HG02973 (cell line): ENCODE data around the gene ACOT13.
"Not testable (repeated sequence)": the region's sequence is repeated elsewhere in the genome, so short reads cannot be mapped to it uniquely, and the experiment has no call there.

Experiments used
- ATAC-seq: cut with Tn5 transposase; IDR thresholded peaks from one replicate; pipeline ENCODE4 v1.9.1; 2021; ENCODE audit warnings: moderate library complexity; ENCODE audit not compliant: unreplicated experiment

Gene ACOT13

DNA sequence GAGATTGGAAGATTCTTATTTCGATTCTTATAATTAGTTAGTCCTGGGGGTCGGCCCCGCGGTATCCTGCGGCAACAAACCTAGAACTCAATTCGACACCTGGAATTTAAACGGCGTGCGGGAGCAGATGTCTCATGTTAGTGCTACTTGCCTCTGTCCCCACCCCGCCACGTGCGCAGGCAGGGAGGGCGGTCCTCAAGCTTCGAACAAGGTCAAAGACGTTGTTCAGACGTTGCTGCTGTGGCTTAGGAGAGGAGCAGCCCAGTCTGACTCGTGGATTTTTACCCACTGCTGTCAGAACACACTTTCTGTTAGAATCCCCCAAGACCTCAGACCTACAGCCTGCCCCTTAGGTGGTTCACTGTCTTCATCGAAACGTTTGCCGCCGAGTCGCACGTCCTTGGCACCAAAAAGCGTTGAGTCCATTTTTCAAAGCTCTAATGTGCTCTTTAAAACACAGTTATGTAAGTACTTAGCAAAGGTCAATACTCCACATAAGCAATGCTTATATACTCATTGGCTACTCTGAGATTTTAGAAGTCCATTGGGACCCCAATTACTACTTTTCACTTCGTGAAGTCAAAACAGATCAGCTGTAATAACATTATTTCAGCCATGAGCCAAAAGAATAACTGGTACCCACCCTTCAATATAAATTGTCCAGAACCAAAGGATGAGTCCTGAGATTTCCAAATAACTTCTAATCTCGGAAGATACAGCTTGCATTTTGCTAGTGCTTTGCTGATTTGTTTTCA lies 54.8 kb downstream of the ACOT13 start:
- ATAC-seq: peak; percentile 54

DNA sequence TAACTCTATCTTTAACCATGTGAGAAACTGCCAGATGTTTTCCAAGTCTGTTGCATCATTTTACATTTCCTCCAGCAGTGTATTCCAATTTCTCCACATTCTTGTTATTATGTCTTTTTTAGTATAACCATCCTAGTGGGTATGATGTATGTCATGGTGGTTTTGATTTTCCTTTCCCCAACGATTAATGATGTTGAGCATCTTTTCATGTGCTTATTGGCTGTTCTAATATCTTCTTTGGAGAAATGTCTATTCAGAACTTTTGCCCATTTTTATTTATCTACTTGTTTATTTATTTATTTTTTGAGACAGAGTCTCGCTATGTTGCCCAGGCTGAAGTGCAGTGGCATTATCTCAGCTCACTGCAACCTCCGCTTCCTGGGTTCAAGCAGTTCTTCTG lies 56.4 kb downstream of the ACOT13 start:
- no peak for ATAC-seq

DNA sequence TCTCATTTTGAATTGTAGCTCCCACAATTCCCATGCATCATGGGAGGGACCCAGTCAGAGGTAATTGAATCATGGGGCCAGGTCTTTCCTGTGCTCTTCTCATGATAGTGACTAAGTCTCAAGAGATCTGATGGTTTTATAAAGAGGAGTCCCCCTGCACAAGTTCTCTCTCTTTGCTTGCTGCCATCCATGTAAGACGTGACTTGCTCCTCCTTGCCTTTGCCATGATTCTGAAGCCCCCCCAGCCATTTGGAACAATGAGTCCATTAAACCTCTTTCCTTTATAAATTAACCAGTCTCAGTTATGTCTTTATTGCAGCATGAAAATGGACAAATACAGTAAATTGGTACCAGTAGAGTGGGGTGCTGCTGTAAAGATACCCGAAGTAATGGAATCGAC lies 63.8 kb downstream of the ACOT13 start:
- not testable (repeated sequence) for ATAC-seq

DNA sequence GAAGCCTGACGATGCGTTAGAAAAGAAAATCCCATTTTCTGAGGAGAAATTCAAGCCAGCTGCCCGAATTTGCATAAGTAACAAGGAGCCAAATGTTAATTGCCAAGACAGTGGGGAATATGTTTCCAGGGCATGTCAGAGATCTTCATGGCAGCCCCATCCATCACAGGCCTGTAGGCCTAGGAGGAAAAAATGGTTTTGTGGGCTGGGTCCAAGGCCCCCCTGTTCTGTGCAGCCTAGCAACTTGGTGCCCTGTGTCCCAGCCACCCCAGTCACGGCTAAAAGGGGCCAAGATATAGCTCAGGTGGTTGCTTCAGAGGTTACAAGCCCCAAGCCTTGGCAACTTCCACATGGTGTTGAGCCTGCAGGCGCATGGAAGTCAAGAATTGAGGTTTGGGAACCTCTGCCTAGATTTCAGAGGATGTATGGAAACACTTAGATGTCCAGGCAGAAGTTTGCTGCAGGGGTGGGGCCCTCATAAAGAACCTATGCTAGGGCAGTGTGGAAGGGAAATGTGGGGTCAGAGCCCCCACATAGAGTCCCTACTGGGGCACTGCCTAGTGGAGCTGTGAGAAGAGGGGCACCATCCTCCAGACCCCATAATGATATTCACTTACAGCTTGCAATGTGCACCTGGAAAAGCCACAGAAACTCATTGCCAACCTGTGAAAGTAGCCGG lies 64.7 kb downstream of the ACOT13 start:
- not testable (repeated sequence) for ATAC-seq

DNA sequence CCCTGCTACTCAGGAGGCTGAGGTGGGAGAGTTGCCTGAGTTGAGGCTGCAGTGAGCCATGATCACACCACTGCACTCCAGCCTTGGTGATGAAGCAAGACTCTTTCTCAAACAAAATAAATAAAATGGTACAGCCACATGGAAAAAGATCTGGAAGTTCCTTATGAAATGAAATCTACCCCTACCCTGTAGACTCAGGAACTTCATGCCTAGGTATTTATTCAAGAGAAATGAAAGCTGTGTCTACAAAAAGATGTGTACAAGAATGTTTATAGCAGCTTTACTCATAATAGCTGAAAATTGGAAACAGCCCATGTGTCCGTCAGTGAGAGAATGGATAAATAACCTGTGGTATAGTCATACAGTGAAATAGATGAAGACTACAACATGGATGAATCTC lies 67.3 kb downstream of the ACOT13 start:
- no peak for ATAC-seq

DNA sequence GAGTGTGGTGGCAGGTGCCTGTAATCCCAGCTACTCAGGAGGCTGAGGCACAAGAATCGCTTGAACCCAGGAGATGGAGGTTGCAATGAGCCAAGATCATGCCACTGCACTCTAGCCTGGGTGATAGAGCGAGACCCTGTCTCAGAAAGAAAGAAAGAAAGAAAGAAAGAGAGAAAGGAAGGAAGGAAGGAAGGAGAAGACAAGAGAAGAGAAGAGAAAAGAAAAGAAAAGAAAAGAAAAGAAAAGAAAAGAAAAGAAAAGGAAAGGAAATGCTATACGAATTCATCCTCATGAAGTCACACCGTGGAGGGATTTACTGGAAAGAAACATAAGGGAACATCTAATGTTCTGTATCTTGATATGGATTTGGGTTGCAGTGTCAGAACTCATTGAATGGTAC lies 67.8 kb downstream of the ACOT13 start:
- ATAC-seq: not testable (repeated sequence)

DNA sequence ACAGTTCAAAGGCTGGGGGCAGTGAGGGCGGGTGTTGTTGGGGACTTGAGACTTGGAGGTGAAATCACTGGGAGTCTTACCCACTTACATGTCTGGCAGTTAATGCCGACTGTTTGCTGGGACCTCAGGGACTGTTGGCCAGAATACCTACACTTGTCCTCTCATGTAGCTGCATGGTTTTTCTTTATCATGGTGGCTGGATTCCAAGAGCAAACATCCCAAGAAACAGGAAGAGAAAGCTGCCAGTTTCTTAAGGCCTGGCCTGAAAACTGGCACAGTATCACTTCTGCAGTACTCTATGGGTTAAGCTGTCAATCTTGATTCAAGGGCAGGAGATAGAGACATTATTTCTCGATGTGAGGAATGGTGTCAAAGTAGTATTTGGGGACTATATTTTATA lies 71.9 kb downstream of the ACOT13 start:
- ATAC-seq: no peak

DNA sequence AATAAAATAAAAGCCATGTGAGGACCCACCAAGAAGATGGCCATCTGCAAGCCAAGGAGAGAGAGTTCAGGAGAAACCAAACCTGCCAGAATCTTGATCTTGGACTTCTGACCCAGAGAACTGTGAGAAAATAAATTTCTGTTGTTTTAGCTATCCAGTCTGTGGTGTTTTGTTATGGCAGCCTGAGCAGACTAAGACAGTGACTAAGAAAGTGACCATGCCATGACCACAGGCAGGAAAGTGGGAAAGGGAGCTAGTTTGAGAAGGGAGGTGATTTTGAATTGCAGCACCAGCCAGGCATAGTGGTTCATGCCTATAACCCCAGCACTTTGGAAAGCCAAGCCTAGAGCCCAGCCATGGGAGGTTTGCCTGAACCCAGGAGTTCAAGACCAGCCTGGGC lies 74.0 kb downstream of the ACOT13 start:
- ATAC-seq: no peak

DNA sequence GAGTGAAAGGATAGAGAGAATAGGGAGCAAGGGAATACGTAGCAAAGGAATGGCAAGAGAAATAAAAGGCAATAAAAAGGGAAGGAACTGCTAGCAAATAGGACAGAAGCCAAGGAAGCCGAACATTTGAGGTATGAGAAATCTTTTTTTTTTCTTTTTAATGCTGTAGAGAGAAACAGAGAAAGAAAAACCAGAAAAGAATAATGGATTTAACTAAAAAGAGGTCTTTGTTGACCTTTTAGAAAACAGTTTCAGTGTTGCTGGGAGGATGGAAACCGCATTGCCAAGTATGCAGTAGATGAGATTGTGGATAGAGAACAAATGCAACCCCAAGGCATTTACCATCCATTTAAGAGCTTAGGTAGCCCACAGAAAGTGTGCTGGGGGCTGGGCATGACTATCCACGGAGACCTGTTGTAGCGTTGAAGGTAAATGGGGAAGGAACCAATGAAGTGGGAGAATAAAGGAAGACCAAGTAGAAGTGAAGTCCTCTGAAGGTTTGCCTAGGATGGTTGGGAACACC lies 75.4 kb downstream of the ACOT13 start:
- ATAC-seq: no peak

DNA sequence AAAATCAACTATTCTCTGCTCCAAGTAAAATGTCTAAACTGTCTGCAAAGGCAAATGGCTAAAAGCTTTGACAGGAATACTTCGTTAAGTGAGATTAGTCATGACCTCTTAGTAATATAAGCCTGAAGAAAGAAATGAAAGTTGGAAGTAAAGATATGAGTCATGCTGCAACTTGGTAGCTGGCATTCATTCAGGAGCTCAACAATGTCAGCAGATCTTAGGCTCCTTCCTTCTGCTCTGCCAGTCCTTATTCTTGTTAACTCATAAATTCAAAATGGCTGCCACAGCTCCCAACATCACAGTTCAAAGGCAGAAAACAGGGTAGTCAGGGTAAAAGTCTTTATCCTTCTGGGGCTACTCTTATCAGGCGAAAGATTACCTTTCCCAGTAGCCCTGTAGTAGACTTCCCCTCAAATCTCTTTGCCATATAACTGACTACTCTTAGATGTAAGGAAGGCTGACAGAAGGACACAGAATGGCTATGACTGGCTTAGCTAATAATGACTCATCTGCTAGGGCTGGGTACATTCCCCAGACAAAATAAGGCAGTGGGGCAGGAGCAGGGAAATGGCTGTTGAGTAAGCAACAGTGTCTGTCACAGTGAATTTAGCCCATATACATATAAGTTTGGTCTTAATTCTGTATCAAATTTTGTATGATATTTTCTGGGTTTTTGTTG lies 76.5 kb downstream of the ACOT13 start:
- ATAC-seq: peak; percentile 92

DNA sequence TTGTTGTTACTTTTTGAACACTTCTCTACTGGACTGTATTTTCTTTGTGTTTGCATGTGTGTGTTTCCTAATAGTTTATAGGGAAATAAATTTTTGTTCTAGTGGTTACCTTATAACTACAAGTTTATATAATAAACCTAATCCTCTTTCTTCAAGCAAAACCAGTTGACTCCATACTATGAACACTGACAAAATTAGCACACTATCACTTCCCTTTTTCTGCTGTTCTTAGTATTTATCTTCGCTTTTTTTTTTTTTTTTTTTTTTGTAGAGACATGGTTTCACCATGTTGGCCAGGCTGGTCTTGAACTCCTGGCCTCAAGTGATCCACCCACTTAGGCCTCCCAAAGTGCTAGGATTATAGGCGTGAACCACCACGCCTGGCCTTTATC lies 77.1 kb downstream of the ACOT13 start:
- ATAC-seq: no peak

DNA sequence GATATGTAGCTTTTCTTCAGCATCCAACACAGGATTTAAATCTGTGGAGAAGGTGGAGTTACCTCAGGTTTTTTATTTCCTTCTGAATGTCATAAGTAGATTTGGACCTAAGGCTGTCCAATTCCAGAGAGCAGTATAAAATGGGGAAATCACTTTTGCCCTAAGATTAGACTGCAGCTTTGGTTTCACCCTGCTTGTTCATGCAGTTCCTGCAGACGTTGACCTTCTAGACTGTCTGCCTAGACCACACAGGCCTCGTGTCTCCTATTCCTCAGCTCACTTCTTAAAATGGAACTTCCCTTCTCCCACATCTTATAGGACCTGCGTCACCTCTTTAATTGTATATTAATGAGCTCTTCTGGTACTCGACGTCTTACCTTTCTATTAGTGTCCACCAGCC lies 78.0 kb downstream of the ACOT13 start:
- ATAC-seq: no peak

DNA sequence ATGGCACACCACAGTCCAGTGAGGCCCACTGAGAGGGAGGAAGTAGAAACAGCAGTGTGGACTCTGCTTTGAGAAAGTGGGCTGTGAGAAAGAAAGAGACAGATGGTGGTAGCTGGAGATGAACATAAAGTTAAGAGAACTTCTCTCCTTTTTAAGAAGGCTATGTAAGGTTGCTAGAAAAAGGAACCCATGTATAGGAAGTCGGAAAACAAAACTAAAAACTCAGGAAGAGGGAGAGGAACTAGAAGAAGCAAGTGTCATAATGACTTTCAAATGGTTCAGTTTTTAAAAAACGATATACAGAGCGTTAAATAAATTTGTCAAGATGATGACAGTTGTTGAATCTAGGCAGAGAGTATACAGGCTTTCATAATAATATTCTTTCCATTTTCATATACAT lies 82.4 kb downstream of the ACOT13 start:
- ATAC-seq: no peak

DNA sequence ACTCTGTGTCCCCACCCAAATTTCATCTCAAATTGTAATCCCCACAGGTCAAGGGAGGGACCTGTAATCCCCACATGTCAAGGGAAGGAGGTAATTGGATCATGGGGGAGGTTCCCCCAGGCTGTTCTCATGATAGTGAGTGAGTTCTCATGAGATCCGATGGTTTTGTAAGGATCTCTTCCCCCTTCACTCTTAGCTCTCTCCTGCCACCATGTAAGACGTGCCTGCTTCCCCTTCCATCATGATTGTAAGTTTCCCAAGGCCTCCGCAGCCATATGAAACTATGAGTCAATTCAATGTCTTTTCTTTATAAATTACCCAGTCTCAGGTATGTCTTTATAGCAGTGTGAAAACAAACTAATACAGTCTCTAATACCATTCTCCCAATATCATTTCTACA lies 84.0 kb downstream of the ACOT13 start:
- ATAC-seq: not testable (repeated sequence)

DNA sequence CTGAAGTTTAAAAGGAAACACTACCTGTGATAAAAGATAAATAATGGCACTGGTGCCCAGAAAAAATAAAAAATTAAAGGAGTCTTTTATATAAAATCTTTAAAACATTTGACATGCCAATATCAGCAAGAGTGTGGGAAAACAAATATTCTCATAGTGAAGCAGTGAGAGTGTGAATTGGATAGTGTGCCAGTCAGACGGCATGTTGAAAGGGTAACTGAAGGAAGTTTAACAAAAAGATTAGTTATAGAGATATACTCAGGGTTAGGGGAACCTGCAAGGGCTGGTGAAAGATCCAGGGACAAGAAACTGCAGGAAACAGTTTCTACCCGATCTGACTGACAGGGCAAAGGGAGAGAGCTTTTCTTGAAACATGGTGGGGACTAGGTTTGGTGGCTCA lies 85.6 kb downstream of the ACOT13 start:
- ATAC-seq: no peak

DNA sequence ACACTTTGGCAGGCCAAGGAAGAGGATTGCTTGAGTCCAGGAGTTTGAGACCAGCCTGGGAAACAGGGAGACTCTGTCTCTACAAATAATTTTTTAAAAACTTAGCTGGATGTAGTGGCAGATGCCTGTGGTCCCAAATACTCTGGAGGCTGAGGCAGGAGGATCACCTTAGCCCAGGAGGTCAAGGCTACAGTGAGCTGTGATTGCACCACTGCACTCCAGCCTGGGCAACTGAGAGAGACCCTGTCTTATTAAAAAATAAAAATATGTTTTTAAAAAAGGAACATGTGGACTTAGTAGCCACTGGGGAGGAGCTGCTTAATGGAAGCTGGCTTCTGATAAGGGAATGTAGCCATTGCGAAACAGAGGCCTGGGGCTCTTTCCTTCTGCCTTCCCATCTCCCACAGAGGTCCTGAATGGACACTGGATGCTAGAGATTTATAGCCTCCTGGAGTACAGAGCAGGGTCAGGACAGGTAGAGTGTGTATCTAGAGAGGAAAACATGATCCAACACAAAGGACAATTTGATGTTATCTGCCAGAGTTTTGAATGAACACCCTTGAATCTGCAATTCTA lies 86.1 kb downstream of the ACOT13 start:
- ATAC-seq: no peak

DNA sequence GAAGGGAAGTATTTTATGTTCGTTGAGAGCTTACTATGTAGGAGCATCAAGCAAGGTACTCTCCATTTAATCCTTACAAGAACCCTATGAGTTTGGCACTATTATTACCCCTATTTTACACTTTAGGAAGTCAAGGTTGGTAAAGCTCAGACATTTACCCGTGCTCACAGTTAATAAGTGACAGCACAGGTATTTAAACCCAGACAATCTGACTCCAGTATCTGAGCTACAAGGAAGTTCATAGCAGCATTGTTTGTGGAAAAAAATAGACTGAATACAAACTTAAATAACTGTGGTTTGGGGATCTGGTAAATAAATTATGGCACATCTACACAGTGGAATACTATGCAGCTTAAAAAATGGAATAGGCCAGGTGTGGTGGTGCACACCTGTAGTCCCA lies 86.7 kb downstream of the ACOT13 start:
- ATAC-seq: no peak

DNA sequence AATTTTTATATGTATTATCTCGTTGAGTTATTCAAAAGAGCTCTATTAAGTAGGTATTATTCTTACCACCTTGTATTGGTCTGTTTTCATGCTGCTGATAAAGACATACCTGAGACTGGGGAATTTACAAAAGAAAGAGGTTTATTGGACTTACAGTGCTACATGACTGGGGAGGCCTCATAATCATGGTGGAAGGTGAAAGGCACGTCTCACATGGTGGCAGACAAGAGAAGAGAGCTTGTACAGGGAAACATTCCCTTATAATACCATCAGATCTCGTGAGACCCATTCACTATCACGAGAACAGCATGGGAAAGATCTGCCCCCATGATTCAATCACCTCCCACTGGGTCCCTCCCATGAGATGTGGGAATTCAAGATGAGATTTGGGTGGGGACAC lies 87.5 kb downstream of the ACOT13 start:
- not testable (repeated sequence) for ATAC-seq
